ENCODE measurements around the gene NAP1L5. TPM values are rescaled to one million over a fixed set of nuclear protein-coding genes. Genes with fewer than 3 reads are reported as not detected.

Gene NAP1L5
- total and polyA plus RNA-seq, 2 of the 13 experiments (the other 11 are each of a cell fraction or from before 2014, with no cell fraction given), result 1.3 to 1.6 TPM

- in situ Hi-C loops (cut with HindIII; ENCODE audit: extremely low pct_ligation_motif_present, low pct_unique_long_range_greater_than_20kb), result no loop called here
- ATAC-seq, result no peak
- CTCF ChIA-PET (ENCODE audit: low intra/inter-chr PET ratio, low total read pairs), result no interaction called here
- TF ChIP-seq RAD21 (CRISPR knock-in tag; IDR thresholded peaks at IDR 0.05), result no peak
- TF ChIP-seq MATR3 (CRISPR knock-in tag; IDR thresholded peaks at IDR 0.05), result no peak
- TF ChIP-seq ZFP36 (IDR thresholded peaks at IDR 0.05; ENCODE audit: borderline replicate concordance, low read depth, low read length, partially characterized antibody), result no peak
- no peak for TF ChIP-seq ZNF570 (CRISPR knock-in tag; IDR thresholded peaks at IDR 0.05; ENCODE audit: borderline replicate concordance)
- TF ChIP-seq NR1H2 (CRISPR knock-in tag; IDR thresholded peaks at IDR 0.05; ENCODE audit: borderline replicate concordance, low read depth), result no peak
- no peak for TF ChIP-seq FOSL1 (CRISPR knock-in tag; IDR thresholded peaks at IDR 0.05; ENCODE audit: borderline replicate concordance)
- TF ChIP-seq ZNF83 (CRISPR knock-in tag; IDR thresholded peaks at IDR 0.05; ENCODE audit: borderline replicate concordance), result no peak
- no peak for TF ChIP-seq U2AF1 (optimal IDR thresholded peaks at IDR 0.05; ENCODE audit: low read depth, low read length)
- TF ChIP-seq, protein P1, sequence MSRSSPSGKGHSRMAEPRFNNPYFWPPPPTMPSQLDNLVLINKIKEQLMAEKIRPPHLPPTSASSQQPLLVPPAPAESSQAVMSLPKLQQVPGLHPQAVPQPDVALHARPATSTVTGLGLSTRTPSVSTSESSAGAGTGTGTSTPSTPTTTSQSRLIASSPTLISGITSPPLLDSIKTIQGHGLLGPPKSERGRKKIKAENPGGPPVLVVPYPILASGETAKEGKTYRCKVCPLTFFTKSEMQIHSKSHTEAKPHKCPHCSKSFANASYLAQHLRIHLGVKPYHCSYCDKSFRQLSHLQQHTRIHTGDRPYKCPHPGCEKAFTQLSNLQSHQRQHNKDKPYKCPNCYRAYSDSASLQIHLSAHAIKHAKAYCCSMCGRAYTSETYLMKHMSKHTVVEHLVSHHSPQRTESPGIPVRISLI (CRISPR knock-in tag; IDR thresholded peaks at IDR 0.05; ENCODE audit: borderline replicate concordance), result no peak
- no peak for TF ChIP-seq DMTF1 (CRISPR knock-in tag; IDR thresholded peaks at IDR 0.05)
- no peak for TF ChIP-seq ZNF432 (CRISPR knock-in tag; IDR thresholded peaks at IDR 0.05; ENCODE audit: borderline replicate concordance)
- TF ChIP-seq, protein P2, sequence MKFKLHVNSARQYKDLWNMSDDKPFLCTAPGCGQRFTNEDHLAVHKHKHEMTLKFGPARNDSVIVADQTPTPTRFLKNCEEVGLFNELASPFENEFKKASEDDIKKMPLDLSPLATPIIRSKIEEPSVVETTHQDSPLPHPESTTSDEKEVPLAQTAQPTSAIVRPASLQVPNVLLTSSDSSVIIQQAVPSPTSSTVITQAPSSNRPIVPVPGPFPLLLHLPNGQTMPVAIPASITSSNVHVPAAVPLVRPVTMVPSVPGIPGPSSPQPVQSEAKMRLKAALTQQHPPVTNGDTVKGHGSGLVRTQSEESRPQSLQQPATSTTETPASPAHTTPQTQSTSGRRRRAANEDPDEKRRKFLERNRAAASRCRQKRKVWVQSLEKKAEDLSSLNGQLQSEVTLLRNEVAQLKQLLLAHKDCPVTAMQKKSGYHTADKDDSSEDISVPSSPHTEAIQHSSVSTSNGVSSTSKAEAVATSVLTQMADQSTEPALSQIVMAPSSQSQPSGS (CRISPR knock-in tag; IDR thresholded peaks at IDR 0.05), result no peak
- TF ChIP-seq, protein P3, sequence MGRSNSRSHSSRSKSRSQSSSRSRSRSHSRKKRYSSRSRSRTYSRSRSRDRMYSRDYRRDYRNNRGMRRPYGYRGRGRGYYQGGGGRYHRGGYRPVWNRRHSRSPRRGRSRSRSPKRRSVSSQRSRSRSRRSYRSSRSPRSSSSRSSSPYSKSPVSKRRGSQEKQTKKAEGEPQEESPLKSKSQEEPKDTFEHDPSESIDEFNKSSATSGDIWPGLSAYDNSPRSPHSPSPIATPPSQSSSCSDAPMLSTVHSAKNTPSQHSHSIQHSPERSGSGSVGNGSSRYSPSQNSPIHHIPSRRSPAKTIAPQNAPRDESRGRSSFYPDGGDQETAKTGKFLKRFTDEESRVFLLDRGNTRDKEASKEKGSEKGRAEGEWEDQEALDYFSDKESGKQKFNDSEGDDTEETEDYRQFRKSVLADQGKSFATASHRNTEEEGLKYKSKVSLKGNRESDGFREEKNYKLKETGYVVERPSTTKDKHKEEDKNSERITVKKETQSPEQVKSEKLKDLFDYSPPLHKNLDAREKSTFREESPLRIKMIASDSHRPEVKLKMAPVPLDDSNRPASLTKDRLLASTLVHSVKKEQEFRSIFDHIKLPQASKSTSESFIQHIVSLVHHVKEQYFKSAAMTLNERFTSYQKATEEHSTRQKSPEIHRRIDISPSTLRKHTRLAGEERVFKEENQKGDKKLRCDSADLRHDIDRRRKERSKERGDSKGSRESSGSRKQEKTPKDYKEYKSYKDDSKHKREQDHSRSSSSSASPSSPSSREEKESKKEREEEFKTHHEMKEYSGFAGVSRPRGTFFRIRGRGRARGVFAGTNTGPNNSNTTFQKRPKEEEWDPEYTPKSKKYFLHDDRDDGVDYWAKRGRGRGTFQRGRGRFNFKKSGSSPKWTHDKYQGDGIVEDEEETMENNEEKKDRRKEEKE (IDR thresholded peaks at IDR 0.05), result no peak
- no peak for TF ChIP-seq RBFOX2 (IDR thresholded peaks at IDR 0.05; ENCODE audit: low read depth, low read length)
- no peak for TF ChIP-seq ZNF547 (CRISPR knock-in tag; IDR thresholded peaks at IDR 0.05)
- TF ChIP-seq ZBTB33 (CRISPR knock-in tag; IDR thresholded peaks at IDR 0.05), result no peak
Observed at GRCh38 chr4:88724406-88724805, 26.8 kb upstream of the NAP1L5 start.

More at GRCh38 chr4:88724406-88724805, 26.8 kb upstream of the NAP1L5 start:
- Histone ChIP-seq H3K27me3 (ENCODE audit: control insufficient read depth in 1 of 2, insufficient read depth in 2 of 2, low read length in 2 of 2) (no peaks in the 10 kb centered on the region), H3K27ac (ENCODE audit: extremely low read length, insufficient read depth, low read length) (no peak overlapping the region), H2AFZ (ENCODE audit: low read length) (no peak overlapping the region), H3K9me3 (ENCODE audit: low read length) (no peaks in the 10 kb centered on the region), H3K9ac (ENCODE audit: insufficient read depth, low read depth, low read length) (no peak overlapping the region), H3K4me3 (replicated peaks in 1 of 3; ENCODE audit: insufficient read depth in 1 of 3, low read depth in 2 of 3, low read length in 3 of 3) (no peak overlapping the region), H3K79me2 (ENCODE audit: insufficient read depth, low read length) (no peaks in the 10 kb centered on the region), H3K4me2 (ENCODE audit: low read depth, low read length) (no peak overlapping the region), H3K4me1 (ENCODE audit: insufficient read depth, low read length) (no peaks in the 10 kb centered on the region), H3K36me3 (replicated peaks in 1 of 2; ENCODE audit: control insufficient read depth in 1 of 2, insufficient read depth in 2 of 2, low read length in 2 of 2) (peaks cover 9 to 24% of the 10 kb centered on the region in 2 experiments), H4K20me1 (ENCODE audit: insufficient read depth, low read length) (no peaks in the 10 kb centered on the region)
- intact Hi-C loops (cut with micrococcal nuclease; ENCODE audit: unreplicated experiment), result no loop called here
- POLR2A ChIA-PET, result no interaction called here
- FAIRE-seq, result no peak
- WGBS (ENCODE audit: low lambda C conversion rate), result 91% methylated on average over 2 of the region's 2 CpGs
- BruUV-seq (replicated peaks), result no TSS peak
- no peak for DNase-seq (ENCODE audit: low spot score)

Measured in HepG2 (cell line).